HL-60 (cell line): Measurements from ENCODE around the gene ZSWIM8.

ENCODE experiments used
- CTCF ChIP-seq: IDR thresholded peaks from one replicate; pipeline ENCODE4 v1.5.1; 2011; ENCODE audit warnings: low read length, control low read depth, inconsistent platforms; ENCODE audit not compliant: insufficient read depth
- GABPA ChIP-seq: IDR thresholded peaks from 2 replicates; pipeline ENCODE4 v1.6.1; 2012; ENCODE audit warnings: low read depth
- POLR2AphosphoS5 ChIP-seq: IDR thresholded peaks from 2 replicates; pipeline ENCODE4 v1.6.1; 2012; ENCODE audit warnings: low read depth
- REST ChIP-seq: IDR thresholded peaks from 2 replicates; pipeline ENCODE4 v1.6.1; 2012; ENCODE audit warnings: low read depth; ENCODE audit not compliant: insufficient replicate concordance

GRCh38 chr10:73816917-73817729, 31.7 kb downstream of the ZSWIM8 start:
- TF ChIP-seq CTCF, result no peak
- no peak for TF ChIP-seq REST
- TF ChIP-seq POLR2AphosphoS5, result no peak
- TF ChIP-seq GABPA, result no peak
